Neuronal stem cell (in vitro differentiated cells): ENCODE measurements around the gene BRPF1.

Source experiments
- DNase-seq: peaks from one replicate; pipeline ENCODE4 v3.0.0-alpha.2; 2013; ENCODE audit warnings: low spot score
- H2AFZ ChIP-seq: one replicate; pipeline ENCODE4 v1.6.1; 2013; ENCODE audit warnings: mild to moderate bottlenecking, low read length, inconsistent platforms
- H2AK5ac ChIP-seq: 2 replicates; pipeline ENCODE4 v1.6.1; 2013; ENCODE audit warnings: low read depth, mild to moderate bottlenecking, inconsistent platforms, low read length, moderate library complexity, mixed read lengths
- H2BK120ac ChIP-seq: 2 replicates; pipeline ENCODE4 v1.6.1; 2013; ENCODE audit warnings: low read depth, mild to moderate bottlenecking, inconsistent platforms, low read length, moderate library complexity, mixed read lengths
- H2BK12ac ChIP-seq: one replicate; pipeline ENCODE4 v1.6.1; 2013; ENCODE audit warnings: low read length, inconsistent platforms
- H2BK15ac ChIP-seq: 2 replicates; pipeline ENCODE4 v1.6.1; 2013; ENCODE audit warnings: mild to moderate bottlenecking, low read length, inconsistent platforms, mixed read lengths
- H2BK5ac ChIP-seq: one replicate; pipeline ENCODE4 v1.6.1; 2013; ENCODE audit warnings: inconsistent platforms, mild to moderate bottlenecking, low read length, moderate library complexity
- H3K14ac ChIP-seq: one replicate; pipeline ENCODE4 v1.6.1; 2013; ENCODE audit warnings: low read length, inconsistent platforms
- H3K18ac ChIP-seq: 2 replicates; pipeline ENCODE4 v1.6.1; 2013; ENCODE audit warnings: low read length, inconsistent platforms
- H3K23ac ChIP-seq: 2 replicates; pipeline ENCODE4 v1.6.1; 2013; ENCODE audit warnings: low read depth, mild to moderate bottlenecking, mixed read lengths, low read length, inconsistent platforms; ENCODE audit not compliant: poor library complexity
- H3K27ac ChIP-seq: replicated peaks from 3 replicates; pipeline ENCODE4 v1.5.1; 2013; ENCODE audit warnings: low read length, inconsistent platforms
- H3K27me3 ChIP-seq, 3 experiments: 2 replicates each; pipeline ENCODE4 v1.6.1; 2013; ENCODE audit warnings: low read length in 3 of 3, mild to moderate bottlenecking in 2 of 3, inconsistent platforms in 1 of 3, low read depth in 1 of 3, mixed read lengths in 1 of 3, moderate library complexity in 1 of 3; ENCODE audit not compliant: control insufficient read depth in 3 of 3, insufficient read depth in 3 of 3
- H3K36me3 ChIP-seq, 2 donors: replicated peaks in 1 of 2; 2 replicates each; pipeline ENCODE4 v1.6.1; 2013; ENCODE audit warnings: low read length in 2 of 2; ENCODE audit not compliant: control insufficient read depth in 2 of 2, insufficient read depth in 2 of 2
- H3K4ac ChIP-seq: 2 replicates; pipeline ENCODE4 v1.6.1; 2013; ENCODE audit warnings: inconsistent platforms, mild to moderate bottlenecking, low read length, moderate library complexity
- H3K4me1 ChIP-seq, 2 donors: 1 replicate in 1 of 2; 2 replicates in 1 of 2; pipeline ENCODE4 v1.6.1; 2013; ENCODE audit warnings: low read length in 2 of 2, low read depth in 1 of 2; ENCODE audit not compliant: control insufficient read depth in 2 of 2, insufficient read depth in 1 of 2
- H3K4me2 ChIP-seq: one replicate; pipeline ENCODE4 v1.6.1; 2013; ENCODE audit warnings: mild to moderate bottlenecking, low read length, inconsistent platforms; ENCODE audit not compliant: insufficient read depth, poor library complexity, severe bottlenecking
- H3K4me3 ChIP-seq, 2 donors: 2 replicates each; pipeline ENCODE4 v1.5.1; 2013; ENCODE audit warnings: low read length in 2 of 2, mild to moderate bottlenecking in 2 of 2, inconsistent platforms in 1 of 2, moderate library complexity in 1 of 2
- H3K79me1 ChIP-seq: one replicate; pipeline ENCODE4 v1.6.1; 2013; ENCODE audit warnings: low read depth, mild to moderate bottlenecking, inconsistent platforms, low read length, moderate library complexity
- H3K9ac ChIP-seq: one replicate; pipeline ENCODE4 v1.6.1; 2013; ENCODE audit warnings: mild to moderate bottlenecking, low read depth, low read length, inconsistent platforms; ENCODE audit not compliant: poor library complexity
- H3K9me3 ChIP-seq, 2 donors: replicated peaks in 1 of 2; 2 replicates each; pipeline versions ENCODE3 to v1.6.1; 2013; ENCODE audit warnings: low read length in 2 of 2, mild to moderate bottlenecking in 2 of 2, inconsistent platforms in 1 of 2, low read depth in 1 of 2, mixed read lengths in 1 of 2, moderate library complexity in 1 of 2; ENCODE audit not compliant: control insufficient read depth in 2 of 2, insufficient read depth in 1 of 2
- H4K8ac ChIP-seq: one replicate; pipeline ENCODE4 v1.6.1; 2013; ENCODE audit warnings: low read depth, mild to moderate bottlenecking, inconsistent platforms, low read length, moderate library complexity
- H4K91ac ChIP-seq: one replicate; pipeline ENCODE4 v1.6.1; 2013; ENCODE audit warnings: low read length, low read depth, mild to moderate bottlenecking, inconsistent platforms; ENCODE audit not compliant: poor library complexity
- WGBS, 2 donors: extraction: QIAGEN DNeasy Blood & Tissue Kit; methylation state at CpG; one replicate each; pipeline ENCODE4 v1.1.7; 2013; ENCODE audit warnings: missing lambda C conversion rate in 2 of 2, mixed read lengths in 1 of 2; ENCODE audit not compliant: insufficient read length in 2 of 2, insufficient replicate concordance in 1 of 2; ENCODE audit errors: extremely low coverage in 2 of 2; 5-methylcytosine and 5-hydroxymethylcytosine counted together

Gene BRPF1

DNA sequence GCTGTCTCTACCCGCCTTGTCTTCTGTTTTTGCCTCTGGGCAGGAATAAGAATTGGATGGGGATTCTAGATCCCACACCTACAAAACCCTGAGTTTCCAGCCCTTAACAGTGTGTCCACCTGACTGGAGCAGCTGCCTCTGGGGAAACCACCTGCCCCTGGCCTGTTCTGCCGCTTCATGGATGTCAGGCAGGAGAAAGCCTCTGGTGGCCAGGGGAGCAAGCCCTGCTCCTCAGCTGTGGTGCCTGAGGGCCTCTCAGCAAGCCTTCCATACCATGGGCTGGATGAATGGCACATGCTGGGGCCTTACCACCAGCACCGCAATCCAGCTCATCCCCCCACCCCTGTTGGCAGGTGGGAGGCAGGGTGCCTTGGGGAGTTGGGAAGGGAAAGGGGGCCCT, 33.2 kb upstream of the BRPF1 start:
- Histone ChIP-seq H3K79me1 (no peaks in the 10 kb centered on the region), H3K4me1 (peaks cover 3 to 11% of the 10 kb centered on the region in 2 donors), H4K91ac (no peak overlapping the region), H3K4me3 (no peak overlapping the region), H3K27ac (no peak overlapping the region), H3K23ac (no peak overlapping the region), H2BK15ac (no peak overlapping the region), H2AK5ac (no peak overlapping the region), H2BK12ac (no peak overlapping the region), H3K9ac (peak overlapping the region; percentile 13), H2BK120ac (no peak overlapping the region), H3K9me3 (no peaks in the 10 kb centered on the region), H4K8ac (no peak overlapping the region), H2AFZ (no peak overlapping the region), H3K4me2 (no peak overlapping the region), H3K36me3 (peaks cover 16 to 62% of the 10 kb centered on the region in 2 donors), H3K18ac (no peak overlapping the region), H3K14ac (no peak overlapping the region), H3K4ac (no peak overlapping the region), H3K27me3 (peaks cover 0 to 4% (median 3%) of the 10 kb centered on the region in 3 experiments), H2BK5ac (no peak overlapping the region)
- DNase-seq = no peak
- WGBS, 2 donors = no CpG with 5 or more reads among the region's 3 CpGs

DNA sequence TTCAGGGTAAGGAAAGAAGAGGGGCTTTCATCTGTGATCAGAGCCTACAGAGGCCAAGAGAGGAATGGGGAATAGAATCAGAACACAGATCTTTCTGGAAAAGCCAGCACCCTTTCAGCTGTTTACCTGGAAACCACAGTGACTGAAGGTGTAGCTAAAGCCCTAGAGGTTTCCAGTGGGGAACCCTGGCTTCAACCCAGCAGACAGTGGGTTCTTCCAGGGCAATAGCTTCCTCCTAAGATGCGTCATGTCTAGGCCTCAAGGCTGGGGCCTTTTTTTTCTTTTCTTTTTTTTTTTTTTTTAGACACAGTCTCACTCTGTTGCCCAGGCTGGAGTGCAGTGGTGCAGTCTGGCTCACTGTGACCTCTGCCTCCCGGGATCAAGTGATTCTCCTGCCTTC, 31.0 kb upstream of the BRPF1 start:
- Histone ChIP-seq H3K27ac (no peak overlapping the region), H2BK120ac (no peak overlapping the region), H3K79me1 (no peaks in the 10 kb centered on the region), H3K4me1 (peaks cover 5 to 7% of the 10 kb centered on the region in 2 donors), H3K9me3 (no peaks in the 10 kb centered on the region), H2BK12ac (no peak overlapping the region), H3K36me3 (peaks cover 10 to 41% of the 10 kb centered on the region in 2 donors), H3K14ac (no peak overlapping the region), H3K9ac (no peak overlapping the region), H2AFZ (no peak overlapping the region), H3K27me3 (peaks cover 0 to 20% (median 12%) of the 10 kb centered on the region in 3 experiments), H2BK15ac (no peak overlapping the region), H3K4me3 (no peak overlapping the region), H3K4me2 (no peak overlapping the region), H2BK5ac (no peak overlapping the region), H4K91ac (no peak overlapping the region), H2AK5ac (no peak overlapping the region), H3K18ac (no peak overlapping the region), H4K8ac (no peak overlapping the region), H3K23ac (no peak overlapping the region), H3K4ac (no peak overlapping the region)
- DNase-seq = no peak
- WGBS, 2 donors = no CpG with 5 or more reads among the region's 2 CpGs

DNA sequence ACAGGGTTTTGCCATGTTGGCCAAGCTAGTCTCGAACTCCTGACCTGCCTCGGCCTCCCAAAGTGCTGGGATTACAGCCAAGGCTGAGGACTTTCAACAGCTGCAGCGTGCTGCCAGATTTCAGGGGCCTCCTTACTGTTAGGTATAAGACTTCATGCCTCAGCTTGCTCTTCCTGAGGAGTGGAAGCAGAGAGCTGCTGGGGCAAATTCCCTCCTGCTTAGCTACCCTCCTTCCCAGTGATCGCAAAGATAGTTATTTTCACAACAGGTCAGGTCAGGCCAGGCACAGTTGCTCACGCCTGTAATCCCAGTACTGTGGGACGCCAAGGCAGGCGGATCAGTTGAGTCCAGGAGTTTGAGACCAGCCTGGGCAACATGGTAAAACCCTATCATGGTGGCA, 30.5 kb upstream of the BRPF1 start:
- Histone ChIP-seq H2BK15ac (no peak overlapping the region), H2AFZ (no peak overlapping the region), H3K4me3 (no peak overlapping the region), H2BK12ac (no peak overlapping the region), H3K27me3 (peaks cover 0 to 20% (median 12%) of the 10 kb centered on the region in 3 experiments), H3K27ac (no peak overlapping the region), H3K14ac (no peak overlapping the region), H3K9ac (no peak overlapping the region), H2AK5ac (no peak overlapping the region), H3K9me3 (no peaks in the 10 kb centered on the region), H3K4me1 (peaks cover 5 to 6% of the 10 kb centered on the region in 2 donors), H3K23ac (no peak overlapping the region), H4K8ac (no peak overlapping the region), H3K4ac (no peak overlapping the region), H3K36me3 (peaks cover 10 to 37% of the 10 kb centered on the region in 2 donors), H3K79me1 (no peaks in the 10 kb centered on the region), H2BK120ac (no peak overlapping the region), H2BK5ac (no peak overlapping the region), H4K91ac (no peak overlapping the region), H3K4me2 (no peak overlapping the region), H3K18ac (no peak overlapping the region)
- DNase-seq = no peak
- WGBS, 2 donors = no CpG with 5 or more reads among the region's 7 CpGs

DNA sequence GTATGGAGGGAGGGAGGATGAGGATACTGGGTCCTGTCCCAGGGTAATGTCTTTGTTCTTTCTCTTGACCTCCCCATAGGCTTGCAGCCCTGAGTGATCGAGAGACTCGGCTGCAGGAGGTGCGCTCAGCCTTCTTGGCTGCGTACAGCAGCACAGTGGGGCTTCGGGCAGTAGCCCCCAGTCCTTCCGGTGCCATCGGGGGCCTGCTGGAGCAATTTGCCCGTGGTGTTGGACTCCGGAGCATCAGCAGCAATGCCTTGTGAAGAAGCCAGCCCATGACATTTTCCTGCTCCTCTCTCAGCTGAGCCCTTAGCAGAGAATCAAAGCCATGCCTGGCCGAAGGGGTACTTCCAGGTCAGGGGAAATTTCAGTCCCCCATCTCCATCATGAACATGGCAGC, 29.8 kb upstream of the BRPF1 start:
- Histone ChIP-seq H2AFZ (no peak overlapping the region), H3K36me3 (peaks cover 10 to 37% of the 10 kb centered on the region in 2 donors), H3K18ac (no peak overlapping the region), H2BK15ac (no peak overlapping the region), H2BK5ac (no peak overlapping the region), H3K27me3 (peaks cover 0 to 20% (median 12%) of the 10 kb centered on the region in 3 experiments), H2AK5ac (no peak overlapping the region), H3K23ac (no peak overlapping the region), H2BK120ac (no peak overlapping the region), H3K4me2 (no peak overlapping the region), H3K4me3 (no peak overlapping the region), H3K9ac (no peak overlapping the region), H3K4me1 (peaks cover 5 to 6% of the 10 kb centered on the region in 2 donors), H3K27ac (no peak overlapping the region), H3K79me1 (no peaks in the 10 kb centered on the region), H4K8ac (no peak overlapping the region), H4K91ac (no peak overlapping the region), H2BK12ac (no peak overlapping the region), H3K14ac (no peak overlapping the region), H3K9me3 (no peaks in the 10 kb centered on the region), H3K4ac (no peak overlapping the region)
- no peak for DNase-seq
- no CpG with 5 or more reads among the region's 10 CpGs for WGBS, 2 donors
